ENCODE results near the gene RFX2. TPM values are rescaled to one million over a fixed set of nuclear protein-coding genes. Genes with fewer than 3 reads are reported as not detected.

The RFX2 gene
- total RNA-seq, 1 donor, result 6.5 TPM

DNA sequence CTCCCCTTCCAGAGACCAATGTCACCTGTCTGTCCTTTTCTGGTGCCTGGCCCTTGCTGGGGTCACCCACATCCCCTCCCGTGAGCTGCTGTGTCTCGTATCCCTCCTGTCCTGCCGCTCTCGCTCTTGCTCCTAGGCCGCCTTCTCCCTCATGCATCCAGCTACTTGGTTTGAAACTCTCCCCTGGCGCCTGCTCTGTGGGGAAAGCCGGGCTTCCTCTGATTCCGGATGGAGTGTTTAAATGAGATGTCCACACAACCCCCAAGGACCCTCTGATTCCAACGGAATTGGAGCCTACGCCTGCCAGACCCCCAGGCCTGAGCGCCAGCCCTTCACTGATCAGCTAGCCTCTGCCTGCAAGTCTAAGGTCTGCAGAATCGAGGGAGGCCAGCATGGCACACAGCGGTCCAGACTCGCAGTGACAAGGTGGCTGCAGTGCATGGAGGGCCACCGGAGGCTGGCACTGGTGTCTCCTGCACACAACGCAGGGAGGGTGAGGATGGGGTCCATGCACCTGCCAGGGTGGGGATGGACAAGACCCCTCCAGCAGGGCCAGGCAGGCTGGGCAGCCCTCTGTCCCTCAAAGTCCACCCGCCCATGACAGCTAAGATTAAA, 47.2 kb downstream of the RFX2 start:
- no peak overlapping the region for H3K4me3 ChIP-seq (ENCODE audit: low read depth, low read length)
- no peak for TF ChIP-seq CTCF (IDR thresholded peaks at IDR 0.05; ENCODE audit: insufficient read depth, low read depth, low read length)
- no peak for DNase-seq (ENCODE audit: low read depth)

GRCh38 chr19:6062274-6062673, 48.0 kb downstream of the RFX2 start:
- no peak for TF ChIP-seq CTCF (IDR thresholded peaks at IDR 0.05; ENCODE audit: insufficient read depth, low read depth, low read length)
- H3K4me3 ChIP-seq (ENCODE audit: low read depth, low read length), result no peak overlapping the region
- DNase-seq (ENCODE audit: low read depth), result peak; percentile 61

GRCh38 chr19:6061376-6062130, 48.7 kb downstream of the RFX2 start:
- TF ChIP-seq CTCF (IDR thresholded peaks at IDR 0.05; ENCODE audit: insufficient read depth, low read depth, low read length), result no peak

DNA sequence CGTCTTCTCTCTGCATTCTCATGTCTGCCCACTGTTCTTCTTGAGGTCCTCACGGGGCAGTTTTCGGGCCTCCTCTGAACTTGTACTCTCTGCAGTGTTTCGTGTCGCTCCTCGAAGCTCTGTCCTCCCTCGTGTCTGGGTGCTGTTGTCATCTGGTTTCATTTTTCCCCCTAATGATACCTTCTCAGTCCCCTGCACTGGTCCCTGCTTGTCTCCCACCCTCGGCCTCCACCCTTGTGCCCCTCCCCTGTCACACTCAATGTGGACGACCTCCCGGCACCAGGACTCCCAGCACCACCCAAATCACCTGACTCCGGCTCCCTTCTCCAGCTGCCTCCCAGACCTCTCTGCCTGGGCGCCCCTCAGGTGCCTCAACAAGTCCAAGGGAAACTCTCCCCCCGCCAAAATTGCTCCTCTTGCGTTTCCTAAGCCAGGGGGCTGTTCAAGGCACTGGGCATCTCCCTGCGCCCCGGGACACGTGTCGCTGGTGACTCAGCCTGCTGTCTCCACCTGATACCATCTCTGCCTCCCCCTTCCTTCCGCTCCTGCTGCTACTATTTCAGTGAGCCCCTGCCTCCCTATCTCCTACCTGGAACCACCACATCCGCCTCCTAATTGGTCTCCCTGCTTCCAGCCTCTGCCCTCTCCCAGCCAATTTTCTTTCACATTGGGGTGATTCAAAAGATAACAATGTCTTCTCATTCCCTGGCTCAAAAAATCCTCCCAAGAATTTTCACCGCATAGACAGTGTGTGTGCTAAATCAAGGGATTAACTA, 49.5 kb downstream of the RFX2 start:
- peak; percentile 33 for DNase-seq (ENCODE audit: low read depth)
- TF ChIP-seq CTCF (IDR thresholded peaks at IDR 0.05; ENCODE audit: insufficient read depth, low read depth, low read length), result no peak
- no peak overlapping the region for H3K4me3 ChIP-seq (ENCODE audit: low read depth, low read length)

More at GRCh38 chr19:6061376-6062130, 48.7 kb downstream of the RFX2 start:
- DNase-seq (ENCODE audit: low read depth), result no peak
- H3K4me3 ChIP-seq (ENCODE audit: low read depth, low read length), result no peak overlapping the region

- DNase-seq (ENCODE audit: low read depth), result no peak
- no peak for TF ChIP-seq CTCF (IDR thresholded peaks at IDR 0.05; ENCODE audit: insufficient read depth, low read depth, low read length)
- H3K4me3 ChIP-seq (ENCODE audit: low read depth, low read length), result no peak overlapping the region
These were observed 50.2 kb downstream of the RFX2 start for GRCh38 chr19:6059988-6060599.

GRCh38 chr19:6059396-6059947, 50.8 kb downstream of the RFX2 start:
- no peak for TF ChIP-seq CTCF (IDR thresholded peaks at IDR 0.05; ENCODE audit: insufficient read depth, low read depth, low read length)
- no peak for DNase-seq (ENCODE audit: low read depth)
- no peak overlapping the region for H3K4me3 ChIP-seq (ENCODE audit: low read depth, low read length)
